ENCODE results near the gene ZSCAN5C.
"Not testable (repeated sequence)": the region's sequence is repeated elsewhere in the genome, so short reads cannot be mapped to it uniquely, and the experiment has no call there.

Gene ZSCAN5C

DNA sequence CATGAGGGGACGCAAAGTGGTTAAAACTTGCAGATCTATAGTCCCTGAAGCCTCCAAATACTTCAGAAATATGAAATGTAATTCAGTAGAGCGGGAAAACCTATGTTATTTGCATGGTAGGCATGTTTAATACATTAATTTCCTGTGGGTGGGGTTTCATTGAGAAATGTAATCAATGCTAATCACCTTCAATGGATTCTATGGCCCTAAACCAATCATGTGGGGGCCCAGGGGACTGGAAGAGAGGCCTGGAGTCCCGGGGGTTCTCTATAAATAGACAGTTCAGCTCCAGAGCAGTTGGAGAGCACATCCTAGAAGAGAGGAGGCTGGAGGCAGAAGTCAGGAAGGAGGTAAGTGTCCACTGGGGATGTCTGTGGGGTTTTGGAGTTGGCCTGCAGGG is at the start of gene ZSCAN5C:
Gene ZSCAN5C, plus strand, starts transcription at position 301 of the 400 bp plus-strand sequence. CDS start 3,641 bp downstream, outside the sequence.
- DNase-seq = no peak

GRCh38 chr19:56152644-56153043 is 49.4 kb upstream of the ZSCAN5C start:
- DNase-seq = no peak

- DNase-seq = no peak
Observed at GRCh38 chr19:56153507-56153906, 48.6 kb upstream of the ZSCAN5C start.

DNA sequence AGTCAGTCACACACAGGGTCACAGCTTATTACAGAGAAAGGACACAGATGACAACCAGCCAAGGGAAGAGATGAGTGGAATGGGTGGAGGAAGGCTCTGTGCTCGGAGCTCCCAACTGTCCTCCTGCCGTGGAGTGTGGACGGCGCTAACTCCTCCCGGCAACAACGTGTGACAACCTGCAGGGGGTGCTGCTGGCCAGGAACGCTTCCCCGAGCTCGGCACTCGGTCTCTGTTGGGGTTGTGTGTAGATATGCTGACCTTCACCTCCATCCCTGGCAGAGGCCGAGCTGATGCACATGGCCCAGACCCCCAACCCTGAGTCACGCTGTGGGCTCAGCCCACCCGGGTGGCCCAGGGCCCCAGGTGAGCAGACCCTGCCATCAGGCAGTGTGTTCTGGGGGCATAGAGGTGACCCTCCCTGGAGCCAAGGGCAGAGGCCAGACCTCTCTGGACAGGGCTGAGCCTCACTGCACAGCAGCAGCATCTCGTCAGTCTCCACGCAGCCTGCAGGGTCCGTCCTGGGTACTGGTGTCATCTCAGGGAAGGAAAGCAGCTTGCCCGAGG is 46.9 kb upstream of the ZSCAN5C start:
- DNase-seq = no peak

GRCh38 chr19:56156768-56157167 is 45.3 kb upstream of the ZSCAN5C start:
- DNase-seq = no peak

GRCh38 chr19:56158170-56158757 is 43.8 kb upstream of the ZSCAN5C start:
- DNase-seq = no peak

- DNase-seq = no peak
Observed at GRCh38 chr19:56159009-56159559, 43.0 kb upstream of the ZSCAN5C start.

GRCh38 chr19:56159622-56160271 is 42.3 kb upstream of the ZSCAN5C start:
- DNase-seq = no peak

DNA sequence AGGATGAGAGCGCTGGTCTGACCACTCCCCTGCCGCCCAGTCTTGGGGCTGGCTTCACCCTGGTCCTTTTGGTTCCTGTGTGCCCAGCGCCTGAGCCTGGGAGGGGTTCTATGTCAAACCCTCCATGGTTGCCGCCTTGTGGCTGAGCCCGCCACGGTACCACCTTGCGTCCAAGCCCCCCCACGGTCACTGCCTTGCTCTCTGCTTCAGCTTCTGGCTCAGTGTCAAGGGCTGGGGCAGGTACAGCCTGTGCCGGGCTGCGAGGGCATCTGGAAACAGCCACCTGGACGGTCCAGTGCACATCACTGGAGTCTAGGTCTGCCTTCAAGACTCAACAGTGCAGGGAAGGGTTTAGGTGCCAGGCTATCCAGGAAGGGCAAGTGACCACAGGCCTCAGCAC is 40.5 kb upstream of the ZSCAN5C start:
- no peak for DNase-seq

DNA sequence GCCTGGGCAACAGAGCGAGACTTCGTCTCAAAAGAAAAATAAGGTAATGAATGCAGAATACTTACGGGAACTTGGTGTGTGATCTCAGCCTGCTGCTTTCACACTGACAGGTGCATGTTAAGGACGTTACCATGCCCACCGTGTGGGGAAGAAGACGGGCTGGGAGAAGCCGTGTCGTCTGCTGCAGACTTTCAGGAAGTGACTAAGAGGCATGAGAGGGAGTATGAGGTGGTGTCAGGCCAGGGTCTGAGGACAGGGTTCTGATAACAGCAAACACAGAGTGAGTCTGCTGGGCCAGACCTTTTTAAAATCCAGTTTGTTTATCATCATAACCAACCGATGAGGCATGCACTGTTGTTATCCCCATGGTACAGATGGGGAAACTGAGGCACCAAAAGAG is 39.8 kb upstream of the ZSCAN5C start:
- peak; percentile 33 for DNase-seq

- DNase-seq = no peak
Observed at GRCh38 chr19:56163097-56163496, 39.0 kb upstream of the ZSCAN5C start.

- no peak for DNase-seq
Observed at GRCh38 chr19:56167064-56167578, 35.0 kb upstream of the ZSCAN5C start.

DNA sequence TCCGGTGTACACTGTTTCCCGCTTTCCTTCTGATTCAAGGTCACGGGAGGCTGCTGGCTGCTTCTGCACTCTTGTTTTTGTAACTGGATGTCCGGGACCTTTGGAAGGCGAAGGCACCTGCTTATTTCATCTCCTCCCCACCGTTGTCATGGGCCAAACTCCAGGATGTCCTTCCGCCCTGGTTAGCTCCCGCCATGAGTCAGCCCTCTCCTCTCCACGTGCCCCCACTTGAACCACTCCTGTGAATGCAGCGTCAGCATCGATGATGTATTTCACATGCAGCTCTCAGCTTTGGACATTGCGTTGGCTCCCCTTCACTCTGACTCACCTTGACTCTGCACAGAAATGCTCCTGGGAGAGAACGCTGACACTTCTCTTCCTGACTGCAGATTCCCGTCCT is 31.8 kb upstream of the ZSCAN5C start:
- no peak for DNase-seq

DNA sequence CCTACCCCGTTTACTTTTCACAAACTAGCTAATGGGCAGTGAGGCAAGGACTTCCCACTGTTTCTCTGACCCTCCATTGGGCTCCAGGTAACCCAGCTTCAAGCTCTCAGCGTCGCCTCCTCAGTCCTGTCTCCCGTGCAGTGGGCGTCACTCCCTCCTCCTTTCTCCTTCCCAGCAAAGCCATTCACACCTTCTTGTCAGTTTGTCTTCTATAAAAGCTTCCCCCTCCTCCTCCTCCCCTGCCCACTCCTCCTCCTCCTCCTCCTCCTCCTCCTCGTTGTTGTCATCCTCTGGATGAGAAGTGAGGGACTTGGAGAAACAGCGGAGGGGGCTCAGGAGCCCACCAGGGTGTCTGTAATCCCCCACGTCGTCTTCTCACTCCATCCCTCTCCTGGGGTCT is 28.0 kb upstream of the ZSCAN5C start:
- DNase-seq = no peak

GRCh38 chr19:56174550-56174949 is 27.5 kb upstream of the ZSCAN5C start:
- no peak for DNase-seq

DNA sequence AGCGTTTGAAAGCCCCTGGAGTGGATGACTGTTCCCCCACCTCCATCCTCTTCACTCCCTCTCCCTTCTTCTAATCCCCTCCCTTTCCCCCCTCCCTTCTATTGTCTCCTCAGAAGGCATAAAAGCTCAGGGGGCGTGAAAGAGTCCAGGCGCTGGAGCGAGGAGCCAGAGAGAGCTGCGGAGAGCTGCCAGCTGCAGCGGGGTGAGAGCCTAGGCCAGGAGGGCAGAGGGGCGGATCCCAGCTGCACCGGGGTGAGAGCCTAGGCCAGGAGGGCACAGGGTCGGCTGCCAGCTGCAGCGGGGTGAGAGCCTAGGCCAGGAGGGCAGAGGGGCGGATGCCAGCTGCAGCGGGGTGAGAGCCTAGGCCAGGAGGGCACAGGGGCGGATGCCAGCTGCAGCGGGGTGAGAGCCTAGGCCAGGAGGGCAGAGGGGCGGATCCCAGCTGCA is 26.2 kb upstream of the ZSCAN5C start, which contains the start of gene GALP:
Gene GALP, plus strand, starts transcription at position 148 of the 447 bp plus-strand sequence. CDS start 1,101 bp downstream, outside the sequence.
- not testable (repeated sequence) for DNase-seq

- not testable (repeated sequence) for DNase-seq
Observed at GRCh38 chr19:56176310-56176709, 25.8 kb upstream of the ZSCAN5C start.

- no peak for DNase-seq
Observed at GRCh38 chr19:56176881-56177280, 25.2 kb upstream of the ZSCAN5C start.

GRCh38 chr19:56177564-56178243 is 24.4 kb upstream of the ZSCAN5C start:
- no peak for DNase-seq

- no peak for DNase-seq
Observed at GRCh38 chr19:56189785-56190184, 12.3 kb upstream of the ZSCAN5C start.

- DNase-seq = no peak
Observed at GRCh38 chr19:56191115-56191514, 11.0 kb upstream of the ZSCAN5C start.

GRCh38 chr19:56191711-56192110 is 10.4 kb upstream of the ZSCAN5C start:
- DNase-seq = no peak

DNA sequence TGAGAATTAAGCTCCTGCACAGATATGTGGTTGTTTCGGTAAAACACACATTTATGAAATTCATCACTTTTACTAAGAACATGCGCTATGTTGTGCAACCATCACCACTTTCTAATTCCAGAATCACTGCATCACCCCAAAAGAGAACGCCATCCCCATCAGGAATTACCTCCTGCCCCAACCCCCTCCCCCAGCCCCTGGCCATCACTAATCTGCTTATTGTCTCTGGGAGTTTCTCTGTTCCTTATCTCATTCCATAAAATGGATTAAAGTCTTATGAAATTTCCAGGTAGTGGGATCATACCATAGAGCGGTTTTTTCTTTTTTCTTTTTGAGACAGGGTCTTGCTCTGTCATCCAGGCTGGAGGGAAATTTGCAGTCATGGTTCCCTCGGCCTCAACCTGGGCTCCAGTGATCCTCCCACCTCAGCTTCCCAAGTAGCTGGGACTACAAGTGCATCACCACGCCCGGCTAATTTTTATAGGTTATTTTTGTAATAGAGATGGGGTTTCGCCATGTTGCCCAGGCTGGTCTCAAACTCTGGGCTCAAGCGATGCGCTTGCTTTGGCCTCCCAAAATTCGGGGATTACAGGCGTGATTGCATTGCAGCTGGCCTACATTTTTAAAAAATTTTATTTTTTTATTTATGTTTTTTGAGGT is 8.0 kb upstream of the ZSCAN5C start:
- no peak for DNase-seq
